BLaER1 (cell line): ENCODE measurements around the gene CTSK.
"Not testable (repeated sequence)": the region's sequence is repeated elsewhere in the genome, so short reads cannot be mapped to it uniquely, and the experiment has no call there.

Source experiments
- H3K27ac ChIP-seq: shearing (Covaris generic); formaldehyde crosslinking; 2 replicates; pipeline ENCODE4 v1.8.1; 2022
- H3K27me3 ChIP-seq: shearing (Covaris generic); formaldehyde crosslinking; 2 replicates; pipeline ENCODE4 v1.8.1; 2022
- H3K36me3 ChIP-seq: shearing (Covaris generic); formaldehyde crosslinking; 2 replicates; pipeline ENCODE4 v1.8.1; 2022
- H3K4me1 ChIP-seq: shearing (Covaris generic); formaldehyde crosslinking; 2 replicates; pipeline ENCODE4 v1.8.1; 2022
- H3K4me2 ChIP-seq: shearing (Covaris generic); formaldehyde crosslinking; 2 replicates; pipeline ENCODE4 v1.8.1; 2022
- H3K4me3 ChIP-seq: shearing (Covaris generic); formaldehyde crosslinking; 2 replicates; pipeline ENCODE4 v1.8.1; 2022
- H3K9ac ChIP-seq: shearing (Covaris generic); formaldehyde crosslinking; 2 replicates; pipeline ENCODE4 v1.8.1; 2022
- H3K9me3 ChIP-seq: shearing (Covaris generic); formaldehyde crosslinking; 2 replicates; pipeline ENCODE4 v1.8.1; 2022
- H4K20me1 ChIP-seq: shearing (Covaris generic); formaldehyde crosslinking; 2 replicates; pipeline ENCODE4 v1.8.1; 2022
- Cebpa-rat ChIP-seq: shearing (Covaris generic); IDR thresholded peaks from 2 replicates; pipeline ENCODE4 v1.8.1; 2022

The CTSK gene

DNA sequence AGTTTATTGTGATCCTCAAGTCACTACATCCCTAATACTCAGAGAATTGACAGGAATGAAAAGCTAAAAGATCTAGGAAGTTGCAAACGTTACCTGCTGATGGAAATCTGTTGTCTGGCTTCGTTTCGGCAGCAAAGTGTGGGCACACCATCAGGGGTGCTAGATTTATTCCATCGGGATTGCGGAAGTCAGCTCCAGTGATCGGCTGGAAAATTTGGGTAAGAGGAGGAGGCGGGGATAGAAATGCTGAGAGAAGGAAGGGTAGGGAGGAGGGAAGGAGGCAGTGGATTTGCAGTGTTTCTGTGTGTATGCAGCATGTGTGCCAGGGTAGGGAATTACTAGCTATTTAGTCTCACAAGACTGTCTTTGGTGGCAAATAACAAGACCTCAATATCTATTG is at the start of gene CTSK:
Gene CTSK, minus strand, starts transcription at position 140 of the 400 bp plus-strand sequence. CDS start 1,455 bp downstream, outside the sequence.
- no peak within 1 kb of the TSS for H3K4me2 ChIP-seq

DNA sequence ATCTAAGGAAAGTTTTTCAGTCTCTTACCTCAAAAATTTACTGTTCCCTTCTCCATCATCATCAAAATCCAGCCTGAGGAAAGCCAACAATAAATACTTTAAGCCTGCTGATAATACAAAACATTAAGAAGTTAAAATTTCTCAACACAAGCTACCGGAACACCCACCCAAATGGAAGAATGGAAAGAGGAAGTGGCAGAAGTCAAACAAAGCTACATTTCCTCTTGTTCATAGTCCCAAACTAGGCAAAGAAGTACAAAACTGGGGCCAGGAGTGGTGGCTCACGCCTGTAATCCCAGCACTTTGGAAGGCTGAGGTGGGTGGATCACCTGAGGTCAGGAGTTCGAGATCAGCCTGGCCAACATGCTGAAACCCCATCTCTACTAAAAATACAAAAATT is 44.7 kb upstream of the CTSK start:
- Histone ChIP-seq H3K36me3 (peaks cover 84% of the 10 kb centered on the region), H3K4me2 (0 out of 2 replicates have a peak overlapping the region, but pooled peaks have one; percentile 5), H3K9me3 (peaks cover 58% of the 10 kb centered on the region)
- H3K9ac ChIP-seq, H3K27me3 ChIP-seq, H3K27ac ChIP-seq, H4K20me1 ChIP-seq, H3K4me3 ChIP-seq, H3K4me1 ChIP-seq: not testable (repeated sequence)

More for the DNA sequence above, at the start of gene CTSK:
- Histone ChIP-seq H3K4me1 (0 out of 2 replicates have a peak, but pooled peaks cover 9% of the 10 kb centered on the region), H3K27me3 (no peaks in the 10 kb centered on the region), H4K20me1 (no peaks in the 10 kb centered on the region), H3K36me3 (peaks cover 28% of the 10 kb centered on the region), H3K4me3 (no peak within 1 kb of the TSS), H3K9ac (no peak within 1 kb of the TSS), H3K27ac (no peak within 1 kb of the TSS), H3K9me3 (no peaks in the 10 kb centered on the region)
- no peak for TF ChIP-seq Cebpa-rat

DNA sequence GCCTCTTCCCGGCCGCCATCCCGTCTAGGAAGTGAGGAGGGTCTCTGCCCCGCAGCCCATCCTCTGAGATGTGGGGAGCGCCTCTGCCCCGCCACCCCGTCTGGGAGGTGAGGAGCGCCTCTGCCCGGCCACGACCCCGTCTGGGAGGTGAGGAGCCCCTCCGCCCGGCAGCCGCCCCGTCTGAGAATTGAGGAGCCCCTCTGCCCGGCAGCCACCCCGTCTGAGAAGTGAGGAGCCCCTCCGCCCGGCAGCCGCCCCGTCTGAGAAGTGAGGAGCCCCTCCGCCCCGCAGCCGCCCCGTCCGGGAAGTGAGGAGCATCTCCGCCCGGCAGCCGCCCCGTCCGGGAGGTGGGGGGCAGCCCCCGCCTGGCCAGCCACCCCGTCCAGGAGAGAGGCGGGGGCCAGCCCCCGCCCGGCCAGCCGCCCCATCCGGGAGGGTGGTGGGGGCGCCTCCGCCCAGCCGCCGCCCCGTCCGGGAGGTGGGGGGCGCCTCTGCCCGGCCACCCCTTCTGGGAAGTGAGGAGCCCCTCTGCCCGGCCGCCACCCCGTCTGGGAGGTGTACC is 42.8 kb upstream of the CTSK start:
- H4K20me1 ChIP-seq: not testable (repeated sequence)

DNA sequence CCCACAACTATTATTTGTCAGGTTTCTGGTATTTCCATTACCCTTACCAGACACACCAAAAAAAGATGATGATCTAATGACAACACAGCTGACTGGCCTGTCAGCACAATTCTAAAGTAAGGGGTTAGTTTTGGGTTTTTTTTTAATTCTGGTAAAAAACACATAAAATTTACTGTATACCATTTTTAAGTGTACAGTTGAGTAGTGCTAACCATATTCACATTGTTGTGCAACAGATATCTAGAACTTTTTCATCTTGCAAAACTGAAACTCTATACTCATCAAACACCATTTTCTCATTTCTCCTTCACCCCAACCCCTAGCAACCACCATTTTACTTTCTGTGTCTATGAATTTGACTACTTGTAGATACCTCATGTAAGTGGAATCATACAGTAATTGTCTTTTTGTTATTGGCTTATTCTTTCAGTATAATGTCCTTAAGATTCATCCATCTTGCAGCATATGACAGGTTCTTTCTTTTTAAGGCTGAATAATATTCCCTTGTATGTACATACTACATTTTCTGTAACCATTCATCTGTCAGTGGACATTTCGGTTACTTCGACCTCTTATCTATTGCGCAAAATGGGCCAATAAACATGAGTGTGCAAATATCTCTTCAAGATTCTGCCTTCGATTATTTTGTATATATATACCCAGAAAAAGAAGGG is 38.5 kb upstream of the CTSK start:
- peaks cover 10% of the 10 kb centered on the region for H3K9me3 ChIP-seq
- H3K4me3 ChIP-seq: no peak overlapping the region
- H4K20me1 ChIP-seq: no peaks in the 10 kb centered on the region
- no peak for TF ChIP-seq Cebpa-rat
- no peak overlapping the region for H3K9ac ChIP-seq
- peaks cover 51% of the 10 kb centered on the region for H3K36me3 ChIP-seq
- no peak overlapping the region for H3K27ac ChIP-seq
- H3K27me3 ChIP-seq: no peaks in the 10 kb centered on the region
- no peak overlapping the region for H3K4me2 ChIP-seq
- H3K4me1 ChIP-seq: peaks cover 12% of the 10 kb centered on the region

More for the DNA sequence above, 42.8 kb upstream of the CTSK start:
- Histone ChIP-seq H3K36me3 (peaks cover 85% of the 10 kb centered on the region), H3K9me3 (peaks cover 51% of the 10 kb centered on the region)
- not testable (repeated sequence) for H3K27me3 ChIP-seq, H3K27ac ChIP-seq, H3K9ac ChIP-seq, H3K4me1 ChIP-seq, H3K4me2 ChIP-seq, H3K4me3 ChIP-seq

DNA sequence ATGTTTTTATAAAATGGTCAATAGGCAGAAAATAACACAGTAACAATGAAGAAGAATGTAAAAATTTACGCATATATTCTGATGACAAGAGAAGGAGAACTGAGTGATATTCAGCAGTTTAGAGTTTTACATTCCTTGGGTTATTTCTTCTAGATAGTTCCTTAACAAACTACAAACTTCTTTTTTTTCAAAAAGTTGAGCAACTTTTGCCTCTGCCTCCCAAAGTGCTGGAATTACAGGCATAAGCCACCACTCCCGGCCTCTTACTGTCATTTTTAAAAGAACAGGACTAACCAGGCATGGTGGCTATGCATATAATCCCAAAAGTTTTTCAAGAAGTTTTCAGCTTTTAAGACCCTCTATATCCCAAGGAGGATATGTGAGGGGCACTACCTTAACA is 35.4 kb upstream of the CTSK start:
- no peak overlapping the region for H3K4me2 ChIP-seq
- H4K20me1 ChIP-seq: no peaks in the 10 kb centered on the region
- TF ChIP-seq Cebpa-rat: no peak
- H3K4me1 ChIP-seq: peaks cover 13% of the 10 kb centered on the region
- H3K4me3 ChIP-seq: no peak overlapping the region
- no peaks in the 10 kb centered on the region for H3K27me3 ChIP-seq
- H3K9me3 ChIP-seq: no peaks in the 10 kb centered on the region
- no peak overlapping the region for H3K27ac ChIP-seq
- no peak overlapping the region for H3K9ac ChIP-seq
- H3K36me3 ChIP-seq: peaks cover 49% of the 10 kb centered on the region

DNA sequence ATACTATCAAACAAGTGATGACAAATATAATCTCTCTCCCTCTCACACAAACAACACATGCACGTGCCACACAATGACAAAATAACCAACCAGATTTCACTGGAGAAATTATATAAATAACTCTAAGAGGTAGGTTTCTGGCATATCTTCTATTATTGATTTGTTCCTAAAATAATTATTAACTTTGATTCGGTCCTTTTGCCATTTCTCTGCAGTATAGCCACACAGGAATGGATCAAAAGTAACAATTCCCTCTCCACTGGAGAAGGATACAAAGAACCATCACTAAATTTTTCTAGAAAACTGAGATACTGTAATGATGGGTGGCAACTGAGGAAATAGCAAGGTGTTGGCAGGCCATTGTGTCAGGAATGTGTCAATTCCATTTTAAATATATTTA is 34.9 kb upstream of the CTSK start:
- Histone ChIP-seq H3K4me3 (no peak overlapping the region), H3K36me3 (peaks cover 44% of the 10 kb centered on the region), H3K4me1 (peaks cover 13% of the 10 kb centered on the region), H3K4me2 (no peak overlapping the region), H3K27me3 (no peaks in the 10 kb centered on the region), H3K9ac (no peak overlapping the region), H3K9me3 (no peaks in the 10 kb centered on the region), H3K27ac (no peak overlapping the region), H4K20me1 (no peaks in the 10 kb centered on the region)
- TF ChIP-seq Cebpa-rat: no peak

DNA sequence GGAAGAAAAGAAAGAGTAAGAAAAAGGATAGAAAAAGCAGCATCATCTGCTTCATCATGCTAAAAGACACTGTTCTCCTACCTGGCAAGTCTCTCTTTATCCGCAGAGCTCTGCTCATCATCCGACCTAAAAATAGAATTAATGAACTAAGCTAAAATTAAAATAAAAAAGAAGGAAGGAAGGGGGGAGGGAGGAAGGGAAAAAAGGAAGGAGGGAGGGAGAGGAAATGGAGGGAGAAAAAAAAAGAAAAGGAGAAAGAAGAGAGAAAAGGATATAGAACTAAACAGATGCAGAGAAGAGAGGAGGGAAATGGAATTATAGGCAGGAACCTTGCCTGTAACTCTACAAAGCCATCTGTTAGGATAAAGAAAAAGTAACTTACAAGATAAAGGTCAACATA is 34.3 kb upstream of the CTSK start:
- no peak for TF ChIP-seq Cebpa-rat
- H3K9ac ChIP-seq: no peak overlapping the region
- peaks cover 41% of the 10 kb centered on the region for H3K36me3 ChIP-seq
- H3K4me3 ChIP-seq: no peak overlapping the region
- no peaks in the 10 kb centered on the region for H3K9me3 ChIP-seq
- H3K27me3 ChIP-seq: no peaks in the 10 kb centered on the region
- no peaks in the 10 kb centered on the region for H4K20me1 ChIP-seq
- peak overlapping the region; percentile 21 for H3K4me2 ChIP-seq
- peaks cover 13% of the 10 kb centered on the region for H3K4me1 ChIP-seq
- no peak overlapping the region for H3K27ac ChIP-seq

DNA sequence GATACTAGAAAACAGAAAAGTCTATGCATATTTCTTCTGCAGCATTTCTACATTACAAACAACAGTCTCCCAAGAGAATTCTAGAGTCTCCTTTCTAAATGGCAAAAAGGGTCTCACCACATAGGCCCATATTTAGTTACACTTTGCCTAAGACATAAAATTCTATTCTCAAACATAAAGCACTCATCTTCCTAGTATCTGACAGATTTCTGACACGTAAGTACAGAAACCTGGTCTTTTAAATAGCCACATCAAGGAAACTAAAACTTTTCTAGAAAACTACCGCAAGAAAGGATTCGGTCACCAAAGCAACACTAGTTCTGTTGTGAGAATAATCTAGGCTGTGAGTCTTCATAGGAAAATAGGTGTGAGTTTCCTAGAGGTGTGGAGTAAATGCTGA is 33.6 kb upstream of the CTSK start:
- no peak overlapping the region for H3K4me3 ChIP-seq
- no peaks in the 10 kb centered on the region for H3K9me3 ChIP-seq
- H3K9ac ChIP-seq: no peak overlapping the region
- peaks cover 13% of the 10 kb centered on the region for H3K4me1 ChIP-seq
- no peak overlapping the region for H3K4me2 ChIP-seq
- H3K27me3 ChIP-seq: no peaks in the 10 kb centered on the region
- peaks cover 44% of the 10 kb centered on the region for H3K36me3 ChIP-seq
- no peak overlapping the region for H3K27ac ChIP-seq
- H4K20me1 ChIP-seq: no peaks in the 10 kb centered on the region
- no peak for TF ChIP-seq Cebpa-rat

DNA sequence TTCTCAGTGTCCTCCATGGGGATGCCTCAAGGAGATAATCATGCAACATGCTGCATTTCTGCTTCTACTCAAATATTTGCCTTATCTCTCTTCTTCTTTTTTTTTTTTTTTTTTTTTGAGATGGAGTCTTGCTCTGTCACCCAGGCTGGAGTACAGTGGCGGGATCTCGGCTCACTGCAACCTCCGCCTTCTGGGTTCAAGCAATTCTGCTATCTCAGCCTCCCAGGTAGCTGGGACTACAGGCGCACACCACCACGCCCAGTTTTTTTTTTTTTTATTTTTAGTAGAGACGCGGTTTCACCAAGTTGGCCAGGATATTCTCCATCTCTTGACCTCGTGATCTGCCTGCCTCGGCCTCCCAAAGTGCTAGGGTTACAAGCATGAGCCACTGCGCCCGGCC is 32.8 kb upstream of the CTSK start:
- H3K4me1 ChIP-seq: peaks cover 13% of the 10 kb centered on the region
- H3K9ac ChIP-seq, H3K9me3 ChIP-seq, H4K20me1 ChIP-seq, H3K27me3 ChIP-seq, H3K4me3 ChIP-seq, H3K27ac ChIP-seq, H3K4me2 ChIP-seq: not testable (repeated sequence)
- H3K36me3 ChIP-seq: peaks cover 45% of the 10 kb centered on the region

DNA sequence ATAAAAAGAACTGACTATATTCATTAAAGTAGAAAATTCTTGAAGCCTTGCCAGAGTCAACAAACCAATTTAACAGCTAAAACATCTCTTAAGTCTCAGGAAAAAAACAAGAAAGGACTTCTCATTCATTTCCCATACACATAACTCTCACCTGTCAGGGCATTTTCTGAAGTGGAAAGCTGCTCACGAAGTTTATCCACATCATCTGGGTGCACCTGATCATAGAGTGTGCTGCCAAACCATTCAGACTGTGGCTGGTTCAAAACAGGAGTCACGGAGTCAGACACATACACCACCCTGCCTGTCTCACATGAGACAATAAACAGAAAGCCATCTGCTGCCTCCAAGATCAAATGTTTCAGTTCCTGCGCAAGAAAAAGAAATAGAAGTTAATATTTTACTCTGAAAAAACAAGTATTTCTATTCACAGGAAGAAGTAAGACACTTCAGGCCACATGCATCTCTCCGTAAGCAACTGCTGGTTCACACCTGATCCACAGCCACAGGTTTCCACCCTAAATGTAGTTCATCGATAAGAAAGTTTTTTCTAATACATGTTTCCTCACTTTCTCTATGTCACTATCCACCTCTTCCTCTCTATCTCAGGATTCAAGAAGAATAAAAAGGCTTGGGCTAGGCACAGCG is 28.2 kb upstream of the CTSK start:
- TF ChIP-seq Cebpa-rat: no peak
- Histone ChIP-seq H3K9me3 (no peaks in the 10 kb centered on the region), H3K36me3 (peaks cover 80% of the 10 kb centered on the region), H3K27ac (no peak overlapping the region), H3K4me3 (no peak overlapping the region), H3K4me2 (no peak overlapping the region), H3K9ac (no peak overlapping the region), H4K20me1 (no peaks in the 10 kb centered on the region), H3K27me3 (no peaks in the 10 kb centered on the region), H3K4me1 (no peaks in the 10 kb centered on the region)

DNA sequence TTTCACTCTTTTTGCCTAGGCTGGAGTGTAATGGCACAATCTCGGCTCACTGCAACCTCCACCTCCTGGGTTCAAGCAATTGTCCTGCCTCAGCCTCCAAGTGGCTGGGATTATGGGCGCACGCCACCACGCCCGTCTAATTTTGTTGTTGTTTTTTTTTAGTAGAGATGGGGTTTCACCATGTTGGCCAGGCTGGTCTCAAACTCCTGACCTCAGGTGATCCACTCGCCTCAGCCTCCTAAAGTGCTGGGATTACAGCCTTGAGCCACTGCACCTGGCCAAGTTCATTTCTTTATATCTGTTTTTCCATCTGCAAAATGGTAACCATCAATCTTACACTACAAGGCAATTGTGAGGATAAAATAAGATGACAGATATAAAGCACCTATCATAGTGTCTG is 25.9 kb upstream of the CTSK start:
- not testable (repeated sequence) for H3K27ac ChIP-seq, H4K20me1 ChIP-seq
- H3K36me3 ChIP-seq: peaks cover 78% of the 10 kb centered on the region

More for the DNA sequence above, 25.9 kb upstream of the CTSK start:
- H3K4me3 ChIP-seq, H3K27me3 ChIP-seq, H3K9me3 ChIP-seq, H3K9ac ChIP-seq, H3K4me1 ChIP-seq, H3K4me2 ChIP-seq: not testable (repeated sequence)
